ENCODE results near the gene C9orf50.

DNA sequence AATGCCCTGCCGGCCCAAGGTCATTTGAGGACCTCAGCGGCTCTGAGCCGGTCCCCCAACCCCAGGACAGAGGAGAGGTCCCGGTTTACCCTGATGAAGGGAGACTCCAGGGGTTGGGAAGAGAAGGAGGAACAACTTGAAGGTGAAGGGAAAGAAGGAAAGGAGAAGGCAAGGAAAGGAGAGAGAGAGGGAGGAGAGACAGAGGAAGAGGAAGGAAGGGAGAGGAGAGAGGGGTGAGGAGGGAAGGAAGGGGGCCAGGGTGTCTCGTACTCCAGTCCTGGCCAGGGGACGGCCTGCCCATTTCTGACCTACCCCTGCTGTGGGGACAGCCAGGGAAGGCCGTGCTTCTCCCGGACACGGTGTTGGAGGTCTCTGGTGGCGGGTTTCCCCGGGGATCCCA, 46.5 kb upstream of the C9orf50 start:
- TF ChIP-seq, protein P1, sequence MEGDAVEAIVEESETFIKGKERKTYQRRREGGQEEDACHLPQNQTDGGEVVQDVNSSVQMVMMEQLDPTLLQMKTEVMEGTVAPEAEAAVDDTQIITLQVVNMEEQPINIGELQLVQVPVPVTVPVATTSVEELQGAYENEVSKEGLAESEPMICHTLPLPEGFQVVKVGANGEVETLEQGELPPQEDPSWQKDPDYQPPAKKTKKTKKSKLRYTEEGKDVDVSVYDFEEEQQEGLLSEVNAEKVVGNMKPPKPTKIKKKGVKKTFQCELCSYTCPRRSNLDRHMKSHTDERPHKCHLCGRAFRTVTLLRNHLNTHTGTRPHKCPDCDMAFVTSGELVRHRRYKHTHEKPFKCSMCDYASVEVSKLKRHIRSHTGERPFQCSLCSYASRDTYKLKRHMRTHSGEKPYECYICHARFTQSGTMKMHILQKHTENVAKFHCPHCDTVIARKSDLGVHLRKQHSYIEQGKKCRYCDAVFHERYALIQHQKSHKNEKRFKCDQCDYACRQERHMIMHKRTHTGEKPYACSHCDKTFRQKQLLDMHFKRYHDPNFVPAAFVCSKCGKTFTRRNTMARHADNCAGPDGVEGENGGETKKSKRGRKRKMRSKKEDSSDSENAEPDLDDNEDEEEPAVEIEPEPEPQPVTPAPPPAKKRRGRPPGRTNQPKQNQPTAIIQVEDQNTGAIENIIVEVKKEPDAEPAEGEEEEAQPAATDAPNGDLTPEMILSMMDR (IDR thresholded peaks at IDR 0.05; ENCODE audit: extremely low read depth in 1 of 2, insufficient read depth in 1 of 2, low read depth in 1 of 2, low read length in 2 of 2) = no peak
- peak; percentile 44 for TF ChIP-seq EZH2 (IDR thresholded peaks at IDR 0.05; ENCODE audit: borderline replicate concordance, low read depth, low read length, severe bottlenecking)
- no peak for TF ChIP-seq JUN (IDR thresholded peaks at IDR 0.05; ENCODE audit: borderline replicate concordance, insufficient read depth, insufficient read length, low read depth)
- TF ChIP-seq POLR2AphosphoS5 (IDR thresholded peaks at IDR 0.05; ENCODE audit: insufficient read depth, low read depth, low read length) = no peak
- TF ChIP-seq POLR2A (IDR thresholded peaks at IDR 0.05; ENCODE audit: low read depth, low read length) = no peak
- TF ChIP-seq GATA2 (IDR thresholded peaks at IDR 0.05; ENCODE audit: insufficient read depth, insufficient read length, low read depth, low read length) = no peak
- TF ChIP-seq FOS (IDR thresholded peaks at IDR 0.05; ENCODE audit: borderline replicate concordance, insufficient read depth, low read length) = no peak
- TF ChIP-seq, protein P2, sequence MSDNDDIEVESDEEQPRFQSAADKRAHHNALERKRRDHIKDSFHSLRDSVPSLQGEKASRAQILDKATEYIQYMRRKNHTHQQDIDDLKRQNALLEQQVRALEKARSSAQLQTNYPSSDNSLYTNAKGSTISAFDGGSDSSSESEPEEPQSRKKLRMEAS (IDR thresholded peaks at IDR 0.05; ENCODE audit: insufficient read depth, insufficient read length) = no peak
